ENCODE results near the gene APOO. TPM values are rescaled to one million over a fixed set of nuclear protein-coding genes. Genes with fewer than 3 reads are reported as not detected.

The APOO gene
- total RNA-seq, 1 donor from 2014 or later, result 18.6 TPM

- H3K4me3 ChIP-seq (ENCODE audit: low read depth, low read length), result no peak overlapping the region
- TF ChIP-seq CTCF (conservative IDR thresholded peaks at IDR 0.05; ENCODE audit: low read depth, low read length), result no peak
Observed at GRCh38 chrX:23832721-23833120, 75.0 kb downstream of the APOO start.

DNA sequence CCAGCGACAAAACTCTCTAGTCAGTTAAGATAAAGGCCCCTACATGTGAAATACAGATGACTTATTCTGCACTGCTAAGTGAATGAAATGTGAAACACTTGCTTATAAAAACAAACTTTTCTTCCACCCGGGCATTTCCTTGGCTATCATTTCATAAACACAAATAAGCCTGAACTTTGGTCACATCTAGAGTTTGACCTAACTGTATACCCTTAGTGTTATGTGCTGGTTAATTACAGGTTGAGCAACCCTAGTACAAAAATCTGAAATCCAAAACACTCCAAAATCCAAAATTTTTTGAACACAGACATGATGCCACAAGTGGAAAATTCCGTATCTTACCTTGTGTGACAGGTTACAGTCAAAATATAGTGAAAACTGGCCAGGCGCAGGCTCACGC lies 78.9 kb downstream of the APOO start:
- TF ChIP-seq CTCF (conservative IDR thresholded peaks at IDR 0.05; ENCODE audit: low read depth, low read length), result no peak
- H3K4me3 ChIP-seq (ENCODE audit: low read depth, low read length), result no peak overlapping the region
- no peak for DNase-seq (ENCODE audit: low read depth)

More at GRCh38 chrX:23832721-23833120, 75.0 kb downstream of the APOO start:
- no peak for DNase-seq (ENCODE audit: low read depth)

GRCh38 chrX:23826653-23827052 lies 81.1 kb downstream of the APOO start:
- DNase-seq (ENCODE audit: low read depth), result no peak
- no peak for TF ChIP-seq CTCF (conservative IDR thresholded peaks at IDR 0.05; ENCODE audit: low read depth, low read length)
- H3K4me3 ChIP-seq (ENCODE audit: low read depth, low read length), result no peak overlapping the region

- no peak for TF ChIP-seq CTCF (conservative IDR thresholded peaks at IDR 0.05; ENCODE audit: low read depth, low read length)
- DNase-seq (ENCODE audit: low read depth), result no peak
- H3K4me3 ChIP-seq (ENCODE audit: low read depth, low read length), result no peak overlapping the region
Observed at GRCh38 chrX:23826216-23826615, 81.5 kb downstream of the APOO start.

- TF ChIP-seq CTCF (conservative IDR thresholded peaks at IDR 0.05; ENCODE audit: low read depth, low read length), result no peak
- no peak for DNase-seq (ENCODE audit: low read depth)
- H3K4me3 ChIP-seq (ENCODE audit: low read depth, low read length), result no peak overlapping the region
Observed at GRCh38 chrX:23825675-23826074, 82.1 kb downstream of the APOO start.

GRCh38 chrX:23822841-23823240 lies 84.9 kb downstream of the APOO start:
- no peak overlapping the region for H3K4me3 ChIP-seq (ENCODE audit: low read depth, low read length)
- TF ChIP-seq CTCF (conservative IDR thresholded peaks at IDR 0.05; ENCODE audit: low read depth, low read length), result no peak
- no peak for DNase-seq (ENCODE audit: low read depth)

DNA sequence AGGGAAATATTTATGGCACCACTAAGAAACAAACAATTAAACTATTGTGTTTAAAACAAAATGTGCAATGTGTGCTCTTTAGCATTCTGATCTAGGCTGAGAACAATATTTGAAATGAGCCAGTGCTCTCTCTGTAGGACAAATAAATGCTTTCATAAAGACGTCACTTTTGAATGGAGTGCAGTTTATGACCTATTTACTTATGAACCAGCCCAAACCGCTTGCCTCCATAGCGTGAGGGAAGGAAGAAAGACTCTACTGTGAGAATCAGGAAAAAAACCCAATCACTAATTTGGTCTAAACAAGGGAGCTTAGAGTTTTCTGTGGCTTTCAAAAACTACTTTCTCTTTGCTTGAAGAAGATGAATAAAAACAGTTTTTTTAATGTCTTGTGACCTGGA lies 85.3 kb downstream of the APOO start:
- TF ChIP-seq CTCF (conservative IDR thresholded peaks at IDR 0.05; ENCODE audit: low read depth, low read length), result no peak
- DNase-seq (ENCODE audit: low read depth), result no peak

More for the DNA sequence above, 85.3 kb downstream of the APOO start:
- no peak overlapping the region for H3K4me3 ChIP-seq (ENCODE audit: low read depth, low read length)
